IMR-90 (cell line): Measurements from ENCODE around the gene ZNF133. TPM values are rescaled to one million over a fixed set of nuclear protein-coding genes. Genes with fewer than 3 reads are reported as not detected.
"Not testable (repeated sequence)": the region's sequence is repeated elsewhere in the genome, so short reads cannot be mapped to it uniquely, and the experiment has no call there.

Experiments used
- ATAC-seq: fragments of 200-7000 bp; cut with Tn5 transposase; 2 replicates; pipeline ENCODE4 v1.9.1; 2020; ENCODE audit warnings: low read depth, mild to moderate bottlenecking, moderate library complexity
- BruUV-seq: library from RNA; stranded (reverse); fragments of 400-500 nt; replicated peaks from 2 replicates; lab custom pipeline; 2021; lab: Mats Ljungman, UMichigan
- CTCF ChIA-PET: fragments of 300-600 bp; formaldehyde crosslinking; extraction: SDS; loops from one replicate; lab custom pipeline; 2021; ENCODE audit warnings: antibody characterized with exemption; lab: Yijun Ruan, JAX
- POLR2A ChIA-PET: fragments of 300-600 bp; sonication (Branson Sonifier 250); formaldehyde crosslinking; loops from one replicate; lab custom pipeline; 2022; ENCODE audit warnings: antibody characterized with exemption; ENCODE audit not compliant: unreplicated experiment; lab: Charles Lee
- DNase-seq: peaks from one replicate; pipeline ENCODE4 v3.0.0; 2013
- H2AFZ ChIP-seq: replicated peaks from 2 replicates; pipeline ENCODE3; 2013; ENCODE audit warnings: low read length, mild to moderate bottlenecking; ENCODE audit not compliant: poor library complexity
- H2AK5ac ChIP-seq: 2 replicates; pipeline ENCODE4 v1.6.1; 2013; ENCODE audit warnings: low read depth, low read length, inconsistent platforms
- H2AK9ac ChIP-seq: replicated peaks from 2 replicates; pipeline ENCODE3; 2013; ENCODE audit warnings: mild to moderate bottlenecking, low read depth, low read length, moderate library complexity; ENCODE audit not compliant: poor library complexity
- H2BK120ac ChIP-seq: 2 replicates; pipeline ENCODE4 v1.6.1; 2013; ENCODE audit warnings: low read depth, low read length, inconsistent platforms
- H2BK15ac ChIP-seq: 3 replicates; pipeline ENCODE4 v1.6.1; 2013; ENCODE audit warnings: low read depth, low read length, inconsistent platforms
- H2BK20ac ChIP-seq: 2 replicates; pipeline ENCODE4 v1.6.1; 2013; ENCODE audit warnings: low read depth, mild to moderate bottlenecking, inconsistent platforms, low read length, moderate library complexity
- H2BK5ac ChIP-seq: 2 replicates; pipeline ENCODE4 v1.6.1; 2013; ENCODE audit warnings: mild to moderate bottlenecking, low read depth, low read length, inconsistent platforms; ENCODE audit not compliant: poor library complexity, severe bottlenecking
- H3K14ac ChIP-seq: replicated peaks from 2 replicates; pipeline ENCODE4 v1.6.1; 2013; ENCODE audit warnings: low read depth, low read length, inconsistent platforms
- H3K18ac ChIP-seq: 2 replicates; pipeline ENCODE4 v1.6.1; 2013; ENCODE audit warnings: low read depth, low read length, control low read depth
- H3K23ac ChIP-seq: 2 replicates; pipeline ENCODE4 v1.6.1; 2013; ENCODE audit warnings: low read depth, low read length, inconsistent platforms
- H3K27ac ChIP-seq: 2 replicates; pipeline ENCODE4 v1.5.1; 2013; ENCODE audit warnings: mild to moderate bottlenecking, control low read depth, low read length; ENCODE audit not compliant: insufficient read depth
- H3K27me3 ChIP-seq: 2 replicates; pipeline ENCODE4 v1.6.1; 2013; ENCODE audit warnings: low read length; ENCODE audit not compliant: control insufficient read depth, insufficient read depth
- H3K36me3 ChIP-seq: 2 replicates; pipeline ENCODE4 v1.6.1; 2013; ENCODE audit warnings: low read length, mixed read lengths; ENCODE audit not compliant: control insufficient read depth, insufficient read depth
- H3K4ac ChIP-seq: 2 replicates; pipeline ENCODE4 v1.6.1; 2013; ENCODE audit warnings: low read depth, low read length, inconsistent platforms
- H3K4me1 ChIP-seq: 2 replicates; pipeline ENCODE4 v1.6.1; 2013; ENCODE audit warnings: low read length, mixed read lengths; ENCODE audit not compliant: control insufficient read depth, insufficient read depth
- H3K4me2 ChIP-seq: 2 replicates; pipeline ENCODE4 v1.6.1; 2013; ENCODE audit warnings: low read depth, mild to moderate bottlenecking, control low read depth, low read length, moderate library complexity
- H3K4me3 ChIP-seq: 2 replicates; pipeline ENCODE4 v1.5.1; 2013; ENCODE audit warnings: low read depth, mild to moderate bottlenecking, control low read depth, low read length, moderate library complexity; ENCODE audit not compliant: insufficient read depth
- H3K56ac ChIP-seq: 2 replicates; pipeline ENCODE4 v1.6.1; 2013; ENCODE audit warnings: low read length, inconsistent platforms; ENCODE audit not compliant: insufficient read depth; ENCODE audit errors: extremely low read depth
- H3K79me1 ChIP-seq, 2 experiments: 2 replicates each; pipeline ENCODE4 v1.6.1; 2013; ENCODE audit warnings: low read length in 2 of 2, inconsistent platforms in 1 of 2, low read depth in 1 of 2
- H3K9ac ChIP-seq: 2 replicates; pipeline ENCODE4 v1.6.1; 2013; ENCODE audit warnings: low read depth, low read length, control low read depth
- H3K9me1 ChIP-seq: 2 replicates; pipeline ENCODE4 v1.6.1; 2013; ENCODE audit warnings: low read length, inconsistent platforms; ENCODE audit not compliant: insufficient read depth
- H3K9me3 ChIP-seq: 2 replicates; pipeline ENCODE4 v1.6.1; 2013; ENCODE audit warnings: low read length; ENCODE audit not compliant: control insufficient read depth, insufficient read depth
- H4K20me1 ChIP-seq: 2 replicates; pipeline ENCODE4 v1.6.1; 2013; ENCODE audit warnings: low read length, inconsistent platforms; ENCODE audit not compliant: insufficient read depth
- H4K5ac ChIP-seq: 2 replicates; pipeline ENCODE4 v1.6.1; 2013; ENCODE audit warnings: mild to moderate bottlenecking, low read depth, low read length, control low read depth
- H4K8ac ChIP-seq, 2 experiments: 2 replicates each; pipeline ENCODE4 v1.6.1; 2013; ENCODE audit warnings: low read depth in 2 of 2, low read length in 2 of 2, control low read depth in 1 of 2, inconsistent platforms in 1 of 2
- H4K91ac ChIP-seq: 2 replicates; pipeline ENCODE4 v1.6.1; 2013; ENCODE audit warnings: low read depth, low read length, inconsistent platforms; ENCODE audit not compliant: insufficient read depth
- CHD1 ChIP-seq: IDR thresholded peaks from 2 replicates; pipeline ENCODE4 v1.6.1; 2012; ENCODE audit warnings: low read depth, low read length, improper control_type of control experiment
- FOS ChIP-seq: fragments of 150-350 bp; IDR thresholded peaks from 2 replicates; pipeline ENCODE4 v1.6.1; 2016; ENCODE audit warnings: low read depth, low read length
- MAFK ChIP-seq: IDR thresholded peaks from 2 replicates; pipeline ENCODE4 v1.6.1; 2012; ENCODE audit warnings: low read depth, low read length, improper control_type of control experiment
- NFE2L2 ChIP-seq: fragments of 150-350 bp; IDR thresholded peaks from 2 replicates; pipeline ENCODE4 v1.6.1; 2016; ENCODE audit warnings: low read depth, mild to moderate bottlenecking, low read length
- WGBS, 2 experiments: methylation state at CpG; one replicate each; pipeline versions ENCODE4 v1.1.5 to v1.1.7; 2013; ENCODE audit warnings: missing lambda C conversion rate in 2 of 2; ENCODE audit not compliant: insufficient read length in 1 of 2; ENCODE audit errors: extremely low coverage in 2 of 2; 5-methylcytosine and 5-hydroxymethylcytosine counted together
- dilution Hi-C: fragments of 300-500 bp; cut with HindIII; formaldehyde crosslinking; loops from one replicate; pipeline ENCODE4 v1.14.3; 2018; ENCODE audit warnings: low sequenced_read_pairs; ENCODE audit not compliant: unreplicated experiment
- in situ Hi-C: fragments of 300-500 bp; cut with MboI; formaldehyde crosslinking; loops from 3 replicates; pipeline ENCODE4 v1.14.3; 2019; ENCODE audit warnings: low sequenced_read_pairs, inconsistent platforms, mixed read lengths
- intact Hi-C: fragments of 100-400 bp; cut with micrococcal nuclease; formaldehyde crosslinking; loops from 2 replicates; pipeline ENCODE4 v1.10.0; 2022
- polyA plus RNA-seq, 3 experiments: library from polyadenylated mRNA; depleted of rRNA; stranded (reverse); fragments of >200 nt; gene quantifications; 2 replicates each; pipeline ENCODE4 v1.2.3, GENCODE V29; 2012; ENCODE audit warnings: low replicate concordance in 1 of 3
- total RNA-seq: library from RNA; depleted of rRNA; stranded (reverse); fragments of >200 nt; gene quantifications from 2 replicates; pipeline ENCODE4 v1.2.3, GENCODE V29; 2012

The ZNF133 gene
- total and polyA plus RNA-seq, 2 of the 4 experiments (the other 2 are of a cell fraction): 18.3 to 33.5 TPM

GRCh38 chr20:18243802-18244201 is 44.5 kb upstream of the ZNF133 start:
- Histone ChIP-seq H3K27me3 (no peaks in the 10 kb centered on the region; the same call in 1 of the 2 replicates), H3K4me1 (no peaks in the 10 kb centered on the region), H2BK20ac (no peak overlapping the region), H3K18ac (no peak overlapping the region), H2BK120ac (no peak overlapping the region), H3K9ac (no peak overlapping the region), H4K91ac (no peak overlapping the region), H2BK5ac (no peak overlapping the region), H3K4me2 (no peak overlapping the region), H3K4ac (no peak overlapping the region), H3K4me3 (no peak overlapping the region), H2AK9ac (no peak overlapping the region), H3K79me1 (no peaks in the 10 kb centered on the region), H2AK5ac (no peak overlapping the region), H4K20me1 (no peaks in the 10 kb centered on the region), H4K5ac (no peak overlapping the region), H3K9me3 (no peaks in the 10 kb centered on the region), H2AFZ (no peak overlapping the region), H3K56ac (no peak overlapping the region), H3K27ac (no peak overlapping the region), H3K14ac (no peak overlapping the region), H3K23ac (no peak overlapping the region), H3K9me1 (no peaks in the 10 kb centered on the region), H4K8ac (no peak overlapping the region), H3K36me3 (no peaks in the 10 kb centered on the region), H2BK15ac (no peak overlapping the region)
- in situ Hi-C loops: no loop called here
- no peak for TF ChIP-seq NFE2L2
- TF ChIP-seq FOS: no peak
- no peak for TF ChIP-seq CHD1
- no peak for TF ChIP-seq MAFK
- POLR2A ChIA-PET: no interaction called here
- intact Hi-C loops: no loop called here
- DNase-seq (no peak), ATAC-seq (no peak)
- WGBS, 2 experiments: no CpG with 5 or more reads among the region's 1 CpG
- CTCF ChIA-PET: no interaction called here
- dilution Hi-C loops: no loop called here
- no TSS peak for BruUV-seq

GRCh38 chr20:18248545-18248944 is 39.8 kb upstream of the ZNF133 start:
- H3K4ac ChIP-seq, H3K27me3 ChIP-seq, in situ Hi-C loops, H3K27ac ChIP-seq, H3K4me3 ChIP-seq, H3K56ac ChIP-seq, H2AK5ac ChIP-seq, H4K5ac ChIP-seq, H3K4me2 ChIP-seq, H2AFZ ChIP-seq, H2BK120ac ChIP-seq, H4K8ac ChIP-seq, H3K9ac ChIP-seq, ATAC-seq, dilution Hi-C loops, H3K4me1 ChIP-seq, H2BK5ac ChIP-seq, POLR2A ChIA-PET, H3K79me1 ChIP-seq, H3K9me3 ChIP-seq, H2BK15ac ChIP-seq, H3K36me3 ChIP-seq, CTCF ChIA-PET, H3K14ac ChIP-seq, H2AK9ac ChIP-seq, H4K91ac ChIP-seq, H2BK20ac ChIP-seq, H3K23ac ChIP-seq, H3K9me1 ChIP-seq, H4K20me1 ChIP-seq, DNase-seq, BruUV-seq, H3K18ac ChIP-seq, intact Hi-C loops: not testable (repeated sequence)
- no CpG with 5 or more reads among the region's 4 CpGs for WGBS, 2 experiments
